IMR-90 (cell line): Measurements from ENCODE around the gene CYFIP1. TPM values are rescaled to one million over a fixed set of nuclear protein-coding genes. Genes with fewer than 3 reads are reported as not detected.
A peak's percentile ranks its signal among the peaks of the same experiment; 100 is the strongest.

ENCODE experiments used
- ATAC-seq: fragments of 200-7000 bp; cut with Tn5 transposase; 2 replicates; pipeline ENCODE4 v1.9.1; 2020; ENCODE audit warnings: low read depth, mild to moderate bottlenecking, moderate library complexity
- BruUV-seq: library from RNA; stranded (reverse); fragments of 400-500 nt; replicated peaks from 2 replicates; lab custom pipeline; 2021; lab: Mats Ljungman, UMichigan
- CTCF ChIA-PET: fragments of 300-600 bp; formaldehyde crosslinking; extraction: SDS; loops from one replicate; lab custom pipeline; 2021; ENCODE audit warnings: antibody characterized with exemption; lab: Yijun Ruan, JAX
- POLR2A ChIA-PET: fragments of 300-600 bp; sonication (Branson Sonifier 250); formaldehyde crosslinking; loops from one replicate; lab custom pipeline; 2022; ENCODE audit warnings: antibody characterized with exemption; ENCODE audit not compliant: unreplicated experiment; lab: Charles Lee
- DNase-seq: peaks from one replicate; pipeline ENCODE4 v3.0.0; 2013
- H2AFZ ChIP-seq: replicated peaks from 2 replicates; pipeline ENCODE3; 2013; ENCODE audit warnings: low read length, mild to moderate bottlenecking; ENCODE audit not compliant: poor library complexity
- H2AK5ac ChIP-seq: 2 replicates; pipeline ENCODE4 v1.6.1; 2013; ENCODE audit warnings: low read depth, low read length, inconsistent platforms
- H2AK9ac ChIP-seq: replicated peaks from 2 replicates; pipeline ENCODE3; 2013; ENCODE audit warnings: mild to moderate bottlenecking, low read depth, low read length, moderate library complexity; ENCODE audit not compliant: poor library complexity
- H2BK120ac ChIP-seq: 2 replicates; pipeline ENCODE4 v1.6.1; 2013; ENCODE audit warnings: low read depth, low read length, inconsistent platforms
- H2BK15ac ChIP-seq: 3 replicates; pipeline ENCODE4 v1.6.1; 2013; ENCODE audit warnings: low read depth, low read length, inconsistent platforms
- H2BK20ac ChIP-seq: 2 replicates; pipeline ENCODE4 v1.6.1; 2013; ENCODE audit warnings: low read depth, mild to moderate bottlenecking, inconsistent platforms, low read length, moderate library complexity
- H2BK5ac ChIP-seq: 2 replicates; pipeline ENCODE4 v1.6.1; 2013; ENCODE audit warnings: mild to moderate bottlenecking, low read depth, low read length, inconsistent platforms; ENCODE audit not compliant: poor library complexity, severe bottlenecking
- H3K14ac ChIP-seq: replicated peaks from 2 replicates; pipeline ENCODE4 v1.6.1; 2013; ENCODE audit warnings: low read depth, low read length, inconsistent platforms
- H3K18ac ChIP-seq: 2 replicates; pipeline ENCODE4 v1.6.1; 2013; ENCODE audit warnings: low read depth, low read length, control low read depth
- H3K23ac ChIP-seq: 2 replicates; pipeline ENCODE4 v1.6.1; 2013; ENCODE audit warnings: low read depth, low read length, inconsistent platforms
- H3K27ac ChIP-seq: 2 replicates; pipeline ENCODE4 v1.5.1; 2013; ENCODE audit warnings: mild to moderate bottlenecking, control low read depth, low read length; ENCODE audit not compliant: insufficient read depth
- H3K27me3 ChIP-seq: 2 replicates; pipeline ENCODE4 v1.6.1; 2013; ENCODE audit warnings: low read length; ENCODE audit not compliant: control insufficient read depth, insufficient read depth
- H3K36me3 ChIP-seq: 2 replicates; pipeline ENCODE4 v1.6.1; 2013; ENCODE audit warnings: low read length, mixed read lengths; ENCODE audit not compliant: control insufficient read depth, insufficient read depth
- H3K4ac ChIP-seq: 2 replicates; pipeline ENCODE4 v1.6.1; 2013; ENCODE audit warnings: low read depth, low read length, inconsistent platforms
- H3K4me1 ChIP-seq: 2 replicates; pipeline ENCODE4 v1.6.1; 2013; ENCODE audit warnings: low read length, mixed read lengths; ENCODE audit not compliant: control insufficient read depth, insufficient read depth
- H3K4me2 ChIP-seq: 2 replicates; pipeline ENCODE4 v1.6.1; 2013; ENCODE audit warnings: low read depth, mild to moderate bottlenecking, control low read depth, low read length, moderate library complexity
- H3K4me3 ChIP-seq: 2 replicates; pipeline ENCODE4 v1.5.1; 2013; ENCODE audit warnings: low read depth, mild to moderate bottlenecking, control low read depth, low read length, moderate library complexity; ENCODE audit not compliant: insufficient read depth
- H3K56ac ChIP-seq: 2 replicates; pipeline ENCODE4 v1.6.1; 2013; ENCODE audit warnings: low read length, inconsistent platforms; ENCODE audit not compliant: insufficient read depth; ENCODE audit errors: extremely low read depth
- H3K79me1 ChIP-seq, 2 experiments: 2 replicates each; pipeline ENCODE4 v1.6.1; 2013; ENCODE audit warnings: low read length in 2 of 2, inconsistent platforms in 1 of 2, low read depth in 1 of 2
- H3K9ac ChIP-seq: 2 replicates; pipeline ENCODE4 v1.6.1; 2013; ENCODE audit warnings: low read depth, low read length, control low read depth
- H3K9me1 ChIP-seq: 2 replicates; pipeline ENCODE4 v1.6.1; 2013; ENCODE audit warnings: low read length, inconsistent platforms; ENCODE audit not compliant: insufficient read depth
- H3K9me3 ChIP-seq: 2 replicates; pipeline ENCODE4 v1.6.1; 2013; ENCODE audit warnings: low read length; ENCODE audit not compliant: control insufficient read depth, insufficient read depth
- H4K20me1 ChIP-seq: 2 replicates; pipeline ENCODE4 v1.6.1; 2013; ENCODE audit warnings: low read length, inconsistent platforms; ENCODE audit not compliant: insufficient read depth
- H4K5ac ChIP-seq: 2 replicates; pipeline ENCODE4 v1.6.1; 2013; ENCODE audit warnings: mild to moderate bottlenecking, low read depth, low read length, control low read depth
- H4K8ac ChIP-seq, 2 experiments: 2 replicates each; pipeline ENCODE4 v1.6.1; 2013; ENCODE audit warnings: low read depth in 2 of 2, low read length in 2 of 2, control low read depth in 1 of 2, inconsistent platforms in 1 of 2
- H4K91ac ChIP-seq: 2 replicates; pipeline ENCODE4 v1.6.1; 2013; ENCODE audit warnings: low read depth, low read length, inconsistent platforms; ENCODE audit not compliant: insufficient read depth
- CEBPB ChIP-seq: IDR thresholded peaks from 2 replicates; pipeline ENCODE4 v1.6.1; 2012; ENCODE audit warnings: low read depth, low read length, improper control_type of control experiment
- CHD1 ChIP-seq: IDR thresholded peaks from 2 replicates; pipeline ENCODE4 v1.6.1; 2012; ENCODE audit warnings: low read depth, low read length, improper control_type of control experiment
- FOS ChIP-seq: fragments of 150-350 bp; IDR thresholded peaks from 2 replicates; pipeline ENCODE4 v1.6.1; 2016; ENCODE audit warnings: low read depth, low read length
- MAFK ChIP-seq: IDR thresholded peaks from 2 replicates; pipeline ENCODE4 v1.6.1; 2012; ENCODE audit warnings: low read depth, low read length, improper control_type of control experiment
- POLR2A ChIP-seq: IDR thresholded peaks from 2 replicates; pipeline ENCODE4 v1.6.1; 2012; ENCODE audit warnings: mild to moderate bottlenecking, low read depth, low read length
- RFX5 ChIP-seq: IDR thresholded peaks from 2 replicates; pipeline ENCODE4 v1.8.0; 2012; ENCODE audit warnings: low read depth, mild to moderate bottlenecking, low read length, moderate library complexity
- SMC3 ChIP-seq: fragments of 150-350 bp; IDR thresholded peaks from 2 replicates; pipeline ENCODE4 v1.6.1; 2016; ENCODE audit warnings: low read depth, mild to moderate bottlenecking, antibody characterized with exemption, low read length, moderate library complexity
- WGBS, 2 experiments: methylation state at CpG; one replicate each; pipeline versions ENCODE4 v1.1.5 to v1.1.7; 2013; ENCODE audit warnings: missing lambda C conversion rate in 2 of 2; ENCODE audit not compliant: insufficient read length in 1 of 2; ENCODE audit errors: extremely low coverage in 2 of 2; 5-methylcytosine and 5-hydroxymethylcytosine counted together
- dilution Hi-C: fragments of 300-500 bp; cut with HindIII; formaldehyde crosslinking; loops from one replicate; pipeline ENCODE4 v1.14.3; 2018; ENCODE audit warnings: low sequenced_read_pairs; ENCODE audit not compliant: unreplicated experiment
- in situ Hi-C: fragments of 300-500 bp; cut with MboI; formaldehyde crosslinking; loops from 3 replicates; pipeline ENCODE4 v1.14.3; 2019; ENCODE audit warnings: low sequenced_read_pairs, inconsistent platforms, mixed read lengths
- intact Hi-C: fragments of 100-400 bp; cut with micrococcal nuclease; formaldehyde crosslinking; loops from 2 replicates; pipeline ENCODE4 v1.10.0; 2022
- polyA plus RNA-seq, 3 experiments: library from polyadenylated mRNA; depleted of rRNA; stranded (reverse); fragments of >200 nt; gene quantifications; 2 replicates each; pipeline ENCODE4 v1.2.3, GENCODE V29; 2012; ENCODE audit warnings: low replicate concordance in 1 of 3
- total RNA-seq: library from RNA; depleted of rRNA; stranded (reverse); fragments of >200 nt; gene quantifications from 2 replicates; pipeline ENCODE4 v1.2.3, GENCODE V29; 2012
- TF ChIP-seq, protein P1 (sequence below): fragments of 150-350 bp; IDR thresholded peaks from 2 replicates; pipeline ENCODE4 v1.6.1; 2016; ENCODE audit warnings: low read depth, mild to moderate bottlenecking, low read length, moderate library complexity, borderline replicate concordance
- TF ChIP-seq, protein P2 (sequence below): conservative IDR thresholded peaks from 2 replicates; pipeline ENCODE4 v1.5.1; 2012; ENCODE audit warnings: mild to moderate bottlenecking, low read depth, low read length, improper control_type of control experiment
- TF ChIP-seq, protein P3 (sequence below): fragments of 150-350 bp; IDR thresholded peaks from 2 replicates; pipeline ENCODE4 v1.6.1; 2017; ENCODE audit warnings: mild to moderate bottlenecking, antibody characterized with exemption, low read length, low read depth

CYFIP1 gene
- total and polyA plus RNA-seq, 2 of the 4 experiments (the other 2 are of a cell fraction) = 58.4 to 163 TPM

DNA sequence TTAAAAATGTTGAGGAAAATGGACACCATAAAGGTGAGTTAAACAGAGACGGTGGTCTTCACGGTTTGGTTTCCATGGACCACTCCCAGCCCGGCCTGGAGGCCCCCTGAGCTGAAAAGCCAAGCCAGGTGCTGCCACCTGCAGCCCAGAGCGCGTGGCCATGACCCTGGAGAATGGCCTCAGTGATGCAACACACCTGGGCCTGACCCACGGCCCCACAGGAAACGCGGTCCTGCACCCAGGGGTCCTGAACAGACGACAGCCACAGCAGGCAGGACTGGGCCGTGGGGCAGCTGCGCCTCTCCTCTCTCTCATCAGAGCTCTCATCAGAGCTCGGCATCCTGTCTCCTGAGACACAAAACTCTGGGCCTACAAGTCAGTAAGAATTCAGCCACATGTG lies 77.6 kb downstream of the CYFIP1 start:
- H2AK9ac ChIP-seq = peak overlapping the region; percentile 6
- no peak overlapping the region for H2BK120ac ChIP-seq
- no peak for TF ChIP-seq SMC3
- no peak for TF ChIP-seq CEBPB
- TF ChIP-seq, protein P1, sequence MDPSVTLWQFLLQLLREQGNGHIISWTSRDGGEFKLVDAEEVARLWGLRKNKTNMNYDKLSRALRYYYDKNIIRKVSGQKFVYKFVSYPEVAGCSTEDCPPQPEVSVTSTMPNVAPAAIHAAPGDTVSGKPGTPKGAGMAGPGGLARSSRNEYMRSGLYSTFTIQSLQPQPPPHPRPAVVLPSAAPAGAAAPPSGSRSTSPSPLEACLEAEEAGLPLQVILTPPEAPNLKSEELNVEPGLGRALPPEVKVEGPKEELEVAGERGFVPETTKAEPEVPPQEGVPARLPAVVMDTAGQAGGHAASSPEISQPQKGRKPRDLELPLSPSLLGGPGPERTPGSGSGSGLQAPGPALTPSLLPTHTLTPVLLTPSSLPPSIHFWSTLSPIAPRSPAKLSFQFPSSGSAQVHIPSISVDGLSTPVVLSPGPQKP = no peak
- TF ChIP-seq, protein P2, sequence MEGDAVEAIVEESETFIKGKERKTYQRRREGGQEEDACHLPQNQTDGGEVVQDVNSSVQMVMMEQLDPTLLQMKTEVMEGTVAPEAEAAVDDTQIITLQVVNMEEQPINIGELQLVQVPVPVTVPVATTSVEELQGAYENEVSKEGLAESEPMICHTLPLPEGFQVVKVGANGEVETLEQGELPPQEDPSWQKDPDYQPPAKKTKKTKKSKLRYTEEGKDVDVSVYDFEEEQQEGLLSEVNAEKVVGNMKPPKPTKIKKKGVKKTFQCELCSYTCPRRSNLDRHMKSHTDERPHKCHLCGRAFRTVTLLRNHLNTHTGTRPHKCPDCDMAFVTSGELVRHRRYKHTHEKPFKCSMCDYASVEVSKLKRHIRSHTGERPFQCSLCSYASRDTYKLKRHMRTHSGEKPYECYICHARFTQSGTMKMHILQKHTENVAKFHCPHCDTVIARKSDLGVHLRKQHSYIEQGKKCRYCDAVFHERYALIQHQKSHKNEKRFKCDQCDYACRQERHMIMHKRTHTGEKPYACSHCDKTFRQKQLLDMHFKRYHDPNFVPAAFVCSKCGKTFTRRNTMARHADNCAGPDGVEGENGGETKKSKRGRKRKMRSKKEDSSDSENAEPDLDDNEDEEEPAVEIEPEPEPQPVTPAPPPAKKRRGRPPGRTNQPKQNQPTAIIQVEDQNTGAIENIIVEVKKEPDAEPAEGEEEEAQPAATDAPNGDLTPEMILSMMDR = no peak
- no peak for TF ChIP-seq RFX5
- no peak for TF ChIP-seq FOS
- no peak for TF ChIP-seq MAFK
- TF ChIP-seq CHD1 = no peak
- no peak for TF ChIP-seq POLR2A
- TF ChIP-seq, protein P3, sequence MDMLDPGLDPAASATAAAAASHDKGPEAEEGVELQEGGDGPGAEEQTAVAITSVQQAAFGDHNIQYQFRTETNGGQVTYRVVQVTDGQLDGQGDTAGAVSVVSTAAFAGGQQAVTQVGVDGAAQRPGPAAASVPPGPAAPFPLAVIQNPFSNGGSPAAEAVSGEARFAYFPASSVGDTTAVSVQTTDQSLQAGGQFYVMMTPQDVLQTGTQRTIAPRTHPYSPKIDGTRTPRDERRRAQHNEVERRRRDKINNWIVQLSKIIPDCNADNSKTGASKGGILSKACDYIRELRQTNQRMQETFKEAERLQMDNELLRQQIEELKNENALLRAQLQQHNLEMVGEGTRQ = no peak
- no peak overlapping the region for H4K91ac ChIP-seq
- H2BK20ac ChIP-seq = no peak overlapping the region
- peaks cover 4% of the 10 kb centered on the region; the same call in 1 of the 2 replicates for H3K9me1 ChIP-seq
- H2AFZ ChIP-seq = no peak overlapping the region
- H3K18ac ChIP-seq = no peak overlapping the region
- H3K4ac ChIP-seq = no peak overlapping the region
- intact Hi-C loops (no loop called here), in situ Hi-C loops (no loop called here), dilution Hi-C loops (no loop called here)
- peaks cover 3 to 5% of the 10 kb centered on the region in 2 experiments; a peak in 1 of 4 replicates for H3K79me1 ChIP-seq
- H3K36me3 ChIP-seq = peaks cover 58% of the 10 kb centered on the region
- no peak overlapping the region for H4K8ac ChIP-seq
- H2BK5ac ChIP-seq = no peak overlapping the region
- H3K27me3 ChIP-seq = no peaks in the 10 kb centered on the region
- 94% methylated on average over 10 of the region's 12 CpGs; no CpG with 5 or more reads in 1 of the 2 experiments for WGBS, 2 experiments
- no peak overlapping the region for H3K56ac ChIP-seq
- no peak overlapping the region for H2AK5ac ChIP-seq
- no peak overlapping the region for H3K4me2 ChIP-seq
- no peak overlapping the region for H3K9ac ChIP-seq
- DNase-seq (no peak), ATAC-seq (no peak)
- no TSS peak for BruUV-seq
- no peak overlapping the region for H3K14ac ChIP-seq
- no peaks in the 10 kb centered on the region for H3K4me1 ChIP-seq
- no peaks in the 10 kb centered on the region for H3K9me3 ChIP-seq
- no peak overlapping the region for H2BK15ac ChIP-seq
- H3K27ac ChIP-seq = no peak overlapping the region
- CTCF ChIA-PET = no interaction called here
- POLR2A ChIA-PET = no interaction called here
- H3K4me3 ChIP-seq = no peak overlapping the region
- no peak overlapping the region for H4K5ac ChIP-seq
- H4K20me1 ChIP-seq = no peaks in the 10 kb centered on the region
- H3K23ac ChIP-seq = no peak overlapping the region
